ENCODE results near the gene PIM3.

Gene PIM3

GRCh38 chr22:49942565-49943404 lies 17.8 kb upstream of the PIM3 start:
- Histone ChIP-seq H3K4me3 (ENCODE audit: insufficient read depth in 1 of 2, low read depth in 1 of 2, low read length in 2 of 2) (no peak overlapping the region), H3K79me1 (replicated peaks; ENCODE audit: low read length, poor library complexity, severe bottlenecking) (no peaks in the 10 kb centered on the region), H3K23ac (ENCODE audit: low read length in 2 of 2) (no peak overlapping the region), H4K91ac (ENCODE audit: low read length) (no peak overlapping the region), H3K4ac (ENCODE audit: low read depth in 1 of 2, low read length in 2 of 2) (no peak overlapping the region), H3K27me3 (ENCODE audit: control insufficient read depth in 1 of 2, insufficient read depth in 1 of 2, low read length in 2 of 2) (no peaks in the 10 kb centered on the region), H2AFZ (ENCODE audit: low read depth, low read length) (no peak overlapping the region), H2AK5ac (ENCODE audit: low read length, severe bottlenecking) (no peak overlapping the region), H2BK12ac (ENCODE audit: low read length in 2 of 2) (peak overlapping the region in 1 of 2 experiments; percentile 66), H3K27ac (ENCODE audit: low read length, poor library complexity, severe bottlenecking) (no peak overlapping the region), H3K36me3 (ENCODE audit: control insufficient read depth in 1 of 2, insufficient read depth in 2 of 2, low read depth in 1 of 2, low read length in 2 of 2) (peaks cover 0 to 5% of the 10 kb centered on the region in 2 experiments), H3K18ac (ENCODE audit: low read depth in 1 of 2, low read length in 2 of 2) (no peak overlapping the region), H2BK120ac (ENCODE audit: low read depth, low read length) (no peak overlapping the region), H4K8ac (ENCODE audit: low read length) (peak overlapping the region; percentile 9), H3K4me2 (ENCODE audit: low read length, poor library complexity, severe bottlenecking) (no peak overlapping the region), H2BK15ac (ENCODE audit: low read depth, poor library complexity, severe bottlenecking) (peak overlapping the region; percentile 12), H2BK5ac (ENCODE audit: low read depth, low read length, poor library complexity, severe bottlenecking) (no peak overlapping the region), H3K9me3 (ENCODE audit: control insufficient read depth, low read length) (no peaks in the 10 kb centered on the region), H3K14ac (ENCODE audit: low read length in 2 of 2) (no peak overlapping the region), H3K4me1 (ENCODE audit: control insufficient read depth, insufficient read depth, low read depth, low read length) (peaks cover 10% of the 10 kb centered on the region), H3K9ac (ENCODE audit: low read length) (no peak overlapping the region)
- DNase-seq, result no peak
- 92% methylated on average over 19 of the region's 21 CpGs for WGBS

- Histone ChIP-seq H2BK5ac (ENCODE audit: low read depth, low read length, poor library complexity, severe bottlenecking) (no peak overlapping the region), H4K91ac (ENCODE audit: low read length) (no peak overlapping the region), H2BK12ac (ENCODE audit: low read length in 2 of 2) (no peak overlapping the region), H3K9ac (ENCODE audit: low read length) (no peak overlapping the region), H2AK5ac (ENCODE audit: low read length, severe bottlenecking) (no peak overlapping the region), H3K27me3 (ENCODE audit: control insufficient read depth in 1 of 2, insufficient read depth in 1 of 2, low read length in 2 of 2) (no peaks in the 10 kb centered on the region), H3K4me1 (ENCODE audit: control insufficient read depth, insufficient read depth, low read depth, low read length) (peaks cover 9% of the 10 kb centered on the region), H3K36me3 (ENCODE audit: control insufficient read depth in 1 of 2, insufficient read depth in 2 of 2, low read depth in 1 of 2, low read length in 2 of 2) (peaks cover 0 to 5% of the 10 kb centered on the region in 2 experiments), H2AFZ (ENCODE audit: low read depth, low read length) (no peak overlapping the region), H4K8ac (ENCODE audit: low read length) (peak overlapping the region; percentile 9), H3K23ac (ENCODE audit: low read length in 2 of 2) (no peak overlapping the region), H3K4ac (ENCODE audit: low read depth in 1 of 2, low read length in 2 of 2) (no peak overlapping the region), H2BK120ac (ENCODE audit: low read depth, low read length) (no peak overlapping the region), H3K9me3 (ENCODE audit: control insufficient read depth, low read length) (no peaks in the 10 kb centered on the region), H3K18ac (ENCODE audit: low read depth in 1 of 2, low read length in 2 of 2) (no peak overlapping the region), H3K27ac (ENCODE audit: low read length, poor library complexity, severe bottlenecking) (no peak overlapping the region), H3K4me2 (ENCODE audit: low read length, poor library complexity, severe bottlenecking) (no peak overlapping the region), H3K79me1 (replicated peaks; ENCODE audit: low read length, poor library complexity, severe bottlenecking) (no peaks in the 10 kb centered on the region), H3K4me3 (ENCODE audit: insufficient read depth in 1 of 2, low read depth in 1 of 2, low read length in 2 of 2) (no peak overlapping the region), H3K14ac (ENCODE audit: low read length in 2 of 2) (no peak overlapping the region), H2BK15ac (ENCODE audit: low read depth, poor library complexity, severe bottlenecking) (peak overlapping the region; percentile 12)
- DNase-seq, result no peak
- WGBS, result 82% methylated on average over 11 of the region's 11 CpGs
These were observed 17.2 kb upstream of the PIM3 start for GRCh38 chr22:49943405-49943765.

- Histone ChIP-seq H2BK12ac (ENCODE audit: low read length in 2 of 2) (peak overlapping the region in 1 of 2 experiments; percentile 57), H3K27me3 (ENCODE audit: control insufficient read depth in 1 of 2, insufficient read depth in 1 of 2, low read length in 2 of 2) (no peaks in the 10 kb centered on the region), H4K8ac (ENCODE audit: low read length) (peak overlapping the region; percentile 46), H3K27ac (ENCODE audit: low read length, poor library complexity, severe bottlenecking) (no peak overlapping the region), H2AK5ac (ENCODE audit: low read length, severe bottlenecking) (no peak overlapping the region), H3K18ac (ENCODE audit: low read depth in 1 of 2, low read length in 2 of 2) (no peak overlapping the region), H3K4me1 (ENCODE audit: control insufficient read depth, insufficient read depth, low read depth, low read length) (peaks cover 7% of the 10 kb centered on the region), H3K14ac (ENCODE audit: low read length in 2 of 2) (no peak overlapping the region), H3K4me2 (ENCODE audit: low read length, poor library complexity, severe bottlenecking) (no peak overlapping the region), H3K79me1 (replicated peaks; ENCODE audit: low read length, poor library complexity, severe bottlenecking) (no peaks in the 10 kb centered on the region), H3K23ac (ENCODE audit: low read length in 2 of 2) (no peak overlapping the region), H3K4ac (ENCODE audit: low read depth in 1 of 2, low read length in 2 of 2) (no peak overlapping the region), H2BK15ac (ENCODE audit: low read depth, poor library complexity, severe bottlenecking) (no peak overlapping the region), H3K9ac (ENCODE audit: low read length) (no peak overlapping the region), H3K4me3 (ENCODE audit: insufficient read depth in 1 of 2, low read depth in 1 of 2, low read length in 2 of 2) (no peak overlapping the region), H4K91ac (ENCODE audit: low read length) (peak overlapping the region; percentile 82), H2BK5ac (ENCODE audit: low read depth, low read length, poor library complexity, severe bottlenecking) (peak overlapping the region; percentile 11), H2BK120ac (ENCODE audit: low read depth, low read length) (no peak overlapping the region), H3K36me3 (ENCODE audit: control insufficient read depth in 1 of 2, insufficient read depth in 2 of 2, low read depth in 1 of 2, low read length in 2 of 2) (peaks cover 0 to under 1% of the 10 kb centered on the region in 2 experiments), H2AFZ (ENCODE audit: low read depth, low read length) (no peak overlapping the region), H3K9me3 (ENCODE audit: control insufficient read depth, low read length) (no peaks in the 10 kb centered on the region)
- no peak for DNase-seq
- 91% methylated on average over 25 of the region's 25 CpGs for WGBS
These were observed 16.7 kb upstream of the PIM3 start for GRCh38 chr22:49943771-49944398.

- Histone ChIP-seq H2BK120ac (ENCODE audit: low read depth, low read length) (no peak overlapping the region), H3K79me1 (replicated peaks; ENCODE audit: low read length, poor library complexity, severe bottlenecking) (no peaks in the 10 kb centered on the region), H3K14ac (ENCODE audit: low read length in 2 of 2) (no peak overlapping the region), H3K23ac (ENCODE audit: low read length in 2 of 2) (no peak overlapping the region), H4K91ac (ENCODE audit: low read length) (peak overlapping the region; percentile 62), H3K4me2 (ENCODE audit: low read length, poor library complexity, severe bottlenecking) (no peak overlapping the region), H2AFZ (ENCODE audit: low read depth, low read length) (no peak overlapping the region), H3K27me3 (ENCODE audit: control insufficient read depth in 1 of 2, insufficient read depth in 1 of 2, low read length in 2 of 2) (no peaks in the 10 kb centered on the region), H2BK12ac (ENCODE audit: low read length in 2 of 2) (peak overlapping the region; percentile 32 to 57), H2BK5ac (ENCODE audit: low read depth, low read length, poor library complexity, severe bottlenecking) (no peak overlapping the region), H3K36me3 (ENCODE audit: control insufficient read depth in 1 of 2, insufficient read depth in 2 of 2, low read depth in 1 of 2, low read length in 2 of 2) (no peaks in the 10 kb centered on the region), H3K4me1 (ENCODE audit: control insufficient read depth, insufficient read depth, low read depth, low read length) (peaks cover 7% of the 10 kb centered on the region), H2AK5ac (ENCODE audit: low read length, severe bottlenecking) (no peak overlapping the region), H3K9ac (ENCODE audit: low read length) (no peak overlapping the region), H3K9me3 (ENCODE audit: control insufficient read depth, low read length) (no peaks in the 10 kb centered on the region), H3K27ac (ENCODE audit: low read length, poor library complexity, severe bottlenecking) (no peak overlapping the region), H3K18ac (ENCODE audit: low read depth in 1 of 2, low read length in 2 of 2) (no peak overlapping the region), H4K8ac (ENCODE audit: low read length) (peak overlapping the region; percentile 46), H3K4me3 (ENCODE audit: insufficient read depth in 1 of 2, low read depth in 1 of 2, low read length in 2 of 2) (no peak overlapping the region), H2BK15ac (ENCODE audit: low read depth, poor library complexity, severe bottlenecking) (no peak overlapping the region), H3K4ac (ENCODE audit: low read depth in 1 of 2, low read length in 2 of 2) (no peak overlapping the region)
- WGBS, result 97% methylated on average over 13 of the region's 13 CpGs
- no peak for DNase-seq
These were observed 16.1 kb upstream of the PIM3 start for GRCh38 chr22:49944399-49944891.

Data from mesenchymal stem cell (in vitro differentiated cells and primary cell).